ENCODE measurements around the gene BATF2.

Gene BATF2

DNA sequence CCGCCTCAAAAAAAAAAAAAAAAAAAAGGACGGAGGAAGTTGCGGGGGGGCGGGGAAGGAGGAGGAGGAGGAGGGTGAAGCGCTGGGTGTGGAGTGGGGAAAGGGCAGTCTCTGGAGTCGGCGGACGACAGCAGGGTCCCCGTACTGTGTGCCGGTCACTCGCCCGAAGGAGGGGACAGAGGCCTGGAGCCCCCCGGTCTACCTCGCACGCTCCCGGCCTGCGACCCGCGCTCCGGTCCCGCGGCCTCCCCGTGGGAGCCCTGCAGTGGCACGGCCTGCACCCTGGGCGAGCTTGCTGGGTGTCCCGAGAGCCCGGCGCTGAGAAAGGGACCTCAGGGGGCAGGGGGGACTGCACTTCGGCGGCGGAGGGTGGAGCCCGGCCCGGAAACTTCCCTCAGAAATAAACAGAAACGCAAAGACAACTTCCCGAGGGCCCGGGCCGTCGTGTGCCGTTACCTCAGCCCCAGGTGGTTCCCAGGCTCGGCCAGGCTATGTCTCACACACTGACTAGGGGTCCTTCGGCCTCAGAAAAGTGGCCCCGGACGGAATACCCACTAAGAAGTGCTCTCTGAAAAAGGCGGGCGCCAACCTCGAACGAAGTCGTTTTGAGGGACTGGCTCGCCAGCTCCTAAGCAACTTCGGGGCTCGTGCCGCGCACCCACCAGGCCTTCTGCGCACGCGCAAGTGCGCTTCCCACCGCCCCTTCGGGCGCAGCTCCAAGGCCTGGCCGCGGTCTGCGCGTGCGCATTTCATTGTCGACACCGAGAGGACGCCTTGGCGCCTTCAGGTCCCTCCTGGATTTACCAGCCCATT lies 25.1 kb downstream of the BATF2 start, which contains the start of gene MAJIN:
TSS of gene MAJIN (minus strand) at position 688 of the 813 bp plus-strand sequence. CDS start 12,703 bp downstream, outside the sequence.
- ChIA-PET CTCF (interaction anchor here (0.7 kb wide), 1 partner anchor 43 kb away, joined by 3 read pairs; the partner anchor contains the start of gene ARL2), POLR2A (ENCODE audit: low non-redundant PET) (no interaction called here)
- peak; percentile 60 for DNase-seq (ENCODE audit: low spot score)
- peak within 1 kb of the TSS; percentile 96 for H3K27ac ChIP-seq
- TF ChIP-seq, protein P1, sequence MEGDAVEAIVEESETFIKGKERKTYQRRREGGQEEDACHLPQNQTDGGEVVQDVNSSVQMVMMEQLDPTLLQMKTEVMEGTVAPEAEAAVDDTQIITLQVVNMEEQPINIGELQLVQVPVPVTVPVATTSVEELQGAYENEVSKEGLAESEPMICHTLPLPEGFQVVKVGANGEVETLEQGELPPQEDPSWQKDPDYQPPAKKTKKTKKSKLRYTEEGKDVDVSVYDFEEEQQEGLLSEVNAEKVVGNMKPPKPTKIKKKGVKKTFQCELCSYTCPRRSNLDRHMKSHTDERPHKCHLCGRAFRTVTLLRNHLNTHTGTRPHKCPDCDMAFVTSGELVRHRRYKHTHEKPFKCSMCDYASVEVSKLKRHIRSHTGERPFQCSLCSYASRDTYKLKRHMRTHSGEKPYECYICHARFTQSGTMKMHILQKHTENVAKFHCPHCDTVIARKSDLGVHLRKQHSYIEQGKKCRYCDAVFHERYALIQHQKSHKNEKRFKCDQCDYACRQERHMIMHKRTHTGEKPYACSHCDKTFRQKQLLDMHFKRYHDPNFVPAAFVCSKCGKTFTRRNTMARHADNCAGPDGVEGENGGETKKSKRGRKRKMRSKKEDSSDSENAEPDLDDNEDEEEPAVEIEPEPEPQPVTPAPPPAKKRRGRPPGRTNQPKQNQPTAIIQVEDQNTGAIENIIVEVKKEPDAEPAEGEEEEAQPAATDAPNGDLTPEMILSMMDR (conservative IDR thresholded peaks at IDR 0.05; ENCODE audit: low read depth) = no peak

DNA sequence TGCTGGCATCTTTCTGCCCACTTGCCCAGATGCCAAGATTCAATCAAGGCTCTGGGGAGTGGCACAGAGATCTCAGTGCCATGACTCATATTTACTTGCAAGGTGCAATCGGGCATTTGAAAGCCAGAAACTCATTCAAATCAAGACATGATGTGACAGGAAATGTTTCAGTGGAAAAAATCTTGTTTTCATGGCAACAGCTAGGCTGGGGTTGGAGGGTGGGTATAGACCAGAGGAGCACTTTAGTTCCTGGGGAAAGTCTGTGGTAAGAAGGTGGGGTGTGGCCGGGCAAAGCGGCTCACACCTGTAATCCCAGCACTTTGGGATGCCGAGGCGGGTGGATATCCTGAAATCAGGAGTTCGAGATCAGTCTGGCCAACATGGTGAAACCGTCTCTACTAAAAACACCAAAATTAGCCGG lies 26.0 kb downstream of the BATF2 start:
- ChIA-PET POLR2A (ENCODE audit: low non-redundant PET) (no interaction called here), CTCF (interaction anchor here (0.7 kb wide), 1 partner anchor 44 kb away, joined by 3 read pairs; the partner anchor contains the start of gene ARL2)

DNA sequence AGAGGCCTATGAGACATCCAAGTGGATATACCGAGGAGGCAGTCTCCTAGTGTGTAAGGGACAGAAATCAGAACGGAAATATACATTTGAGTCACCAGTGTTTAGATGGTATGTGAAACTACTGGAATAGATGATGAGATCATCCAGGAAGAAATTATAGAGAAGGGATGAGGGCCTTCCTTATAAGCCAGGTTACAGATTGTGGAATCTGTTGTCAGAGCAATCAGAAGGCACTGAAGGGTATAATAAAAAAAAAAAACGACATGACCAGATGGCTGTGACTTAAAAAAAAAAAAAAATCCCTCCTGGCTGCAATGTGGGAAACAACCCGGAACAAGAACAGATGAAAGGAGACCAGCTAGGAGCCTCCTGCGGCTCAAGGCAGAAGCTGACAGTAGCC lies 27.6 kb downstream of the BATF2 start:
- DNase-seq (ENCODE audit: low spot score) = peak; percentile 67
- TF ChIP-seq, protein P1 (conservative IDR thresholded peaks at IDR 0.05; ENCODE audit: low read depth) = no peak
- ChIA-PET CTCF (interaction anchor here (0.7 kb wide), 1 partner anchor 29 kb away, joined by 3 read pairs; no protein-coding TSS in a partner anchor), POLR2A (ENCODE audit: low non-redundant PET) (interaction anchor here (0.6 kb wide), 1 partner anchor 639 kb away, joined by 3 read pairs; no protein-coding TSS in a partner anchor)
- H3K27ac ChIP-seq = peak overlapping the region; percentile 96

More for the DNA sequence above, 26.0 kb downstream of the BATF2 start:
- peak; percentile 89 for DNase-seq (ENCODE audit: low spot score)
- TF ChIP-seq, protein P1 (conservative IDR thresholded peaks at IDR 0.05; ENCODE audit: low read depth) = no peak
- peak overlapping the region; percentile 96 for H3K27ac ChIP-seq

DNA sequence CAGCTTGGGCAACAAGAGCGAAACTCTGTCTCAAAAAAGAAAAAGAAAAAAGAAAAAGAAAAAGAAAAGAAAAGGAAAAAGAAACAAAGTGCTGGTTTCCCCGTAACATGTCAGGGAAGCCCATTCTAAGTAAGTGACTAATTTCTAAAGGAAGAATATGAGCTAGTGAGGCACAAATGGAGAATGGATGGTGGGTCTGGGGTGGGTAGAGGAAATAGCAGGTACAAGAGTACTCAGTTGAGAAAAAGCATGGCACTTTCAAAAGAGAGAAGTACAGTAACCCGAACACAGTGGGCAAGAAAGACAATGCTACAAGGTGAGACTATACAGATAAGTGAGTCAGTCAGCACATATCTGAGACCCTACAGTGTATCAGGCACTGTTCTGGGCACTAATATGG lies 29.4 kb downstream of the BATF2 start:
- TF ChIP-seq, protein P1 (conservative IDR thresholded peaks at IDR 0.05; ENCODE audit: low read depth) = no peak
- CTCF ChIA-PET = no interaction called here
- H3K27ac ChIP-seq = no peak overlapping the region
- DNase-seq (ENCODE audit: low spot score) = no peak
- POLR2A ChIA-PET (ENCODE audit: low non-redundant PET) = no interaction called here

DNA sequence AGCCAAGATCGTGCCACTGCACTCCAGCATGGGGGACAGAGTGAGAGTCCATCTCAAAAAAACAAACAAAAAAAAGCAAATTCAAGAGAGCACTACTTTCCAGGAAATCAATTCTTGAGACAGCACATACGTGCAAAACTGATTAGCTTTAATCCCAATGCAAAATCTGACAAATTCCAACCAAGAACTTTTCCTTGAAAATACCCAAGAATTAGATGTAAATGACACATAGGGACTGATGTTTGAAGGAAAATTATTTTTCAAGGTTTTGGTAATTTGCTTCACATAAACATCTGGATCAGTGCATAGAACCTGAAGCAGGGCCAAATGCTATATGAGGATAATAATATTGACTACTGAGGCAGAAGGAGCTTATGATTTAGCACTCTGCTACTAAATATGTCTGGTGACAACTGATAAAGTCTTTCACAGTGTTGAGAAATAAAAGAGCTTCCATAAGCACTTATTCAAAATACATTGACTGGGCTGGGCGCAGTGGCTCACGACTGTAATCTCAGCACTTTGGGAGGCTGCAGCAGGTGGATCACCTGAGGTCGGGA lies 33.6 kb downstream of the BATF2 start:
- POLR2A ChIA-PET (ENCODE audit: low non-redundant PET) = no interaction called here
- CTCF ChIA-PET = no interaction called here
- no peak for DNase-seq (ENCODE audit: low spot score)

DNA sequence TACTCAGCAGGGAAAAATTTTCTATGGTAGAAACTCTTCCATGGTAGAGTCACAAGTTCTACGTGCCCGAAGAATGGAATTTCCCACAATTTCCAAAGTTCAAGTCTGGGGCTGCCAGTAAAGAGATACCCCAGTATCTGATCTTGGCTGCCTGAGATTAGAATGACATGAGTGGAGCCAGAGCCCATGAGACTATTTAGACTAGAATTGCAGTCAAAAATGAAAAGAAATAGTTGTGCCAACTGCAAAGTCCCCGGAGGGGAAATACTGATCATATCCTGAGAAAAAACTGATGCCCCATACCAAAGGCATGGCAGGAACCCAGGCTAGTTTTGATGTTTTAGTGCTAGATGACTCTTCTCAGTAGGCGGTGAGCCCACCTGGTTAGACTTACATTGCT lies 36.1 kb downstream of the BATF2 start:
- CTCF ChIA-PET = no interaction called here
- POLR2A ChIA-PET (ENCODE audit: low non-redundant PET) = no interaction called here

More for the DNA sequence above, 33.6 kb downstream of the BATF2 start:
- TF ChIP-seq, protein P1 (conservative IDR thresholded peaks at IDR 0.05; ENCODE audit: low read depth) = no peak
- no peak overlapping the region for H3K27ac ChIP-seq

More for the DNA sequence above, 36.1 kb downstream of the BATF2 start:
- no peak overlapping the region for H3K27ac ChIP-seq
- DNase-seq (ENCODE audit: low spot score) = no peak
- TF ChIP-seq, protein P1 (conservative IDR thresholded peaks at IDR 0.05; ENCODE audit: low read depth) = no peak

Measured in RWPE1 (cell line).